HCT116 (cell line): ENCODE measurements around the gene ANO10. TPM values are rescaled to one million over a fixed set of nuclear protein-coding genes. Genes with fewer than 3 reads are reported as not detected.
A peak's percentile ranks its signal among the peaks of the same experiment; 100 is the strongest.

Experiments used
- ATAC-seq: fragments of 200-7000 bp; cut with Tn5 transposase; 2 replicates; pipeline ENCODE4 v1.9.1; 2020; ENCODE audit warnings: mild to moderate bottlenecking, moderate library complexity
- BruUV-seq: library from RNA; stranded (reverse); fragments of 400-500 nt; replicated peaks from 2 replicates; lab custom pipeline; 2021; lab: Mats Ljungman, UMichigan
- CTCF ChIA-PET: fragments of 300-600 bp; sonication (Branson Sonifier 250); formaldehyde crosslinking; loops from one replicate; lab custom pipeline; 2021; ENCODE audit warnings: antibody characterized with exemption; lab: Charles Lee
- POLR2A ChIA-PET: fragments of 300-600, 350-600 bp; sonication (Branson Sonifier 250); formaldehyde crosslinking; loops from one replicate; lab custom pipeline; 2021; ENCODE audit warnings: antibody characterized with exemption; lab: Charles Lee
- RAD21 ChIA-PET, 2 experiments: fragments of 300-600 bp; sonication (Branson Sonifier 250); formaldehyde crosslinking; loops; one replicate each; lab custom pipeline; 2023; ENCODE audit warnings: low total read pairs in 2 of 2; ENCODE audit not compliant: uncharacterized antibody in 2 of 2, unreplicated experiment in 2 of 2, low non-redundant PET in 1 of 2; lab: Charles Lee
- DNase-seq: peaks from one replicate; pipeline ENCODE4 v3.0.0-alpha.2; 2010; ENCODE audit warnings: low read depth, low spot score
- H2AFZ ChIP-seq: fragments of 200-600 bp; shearing (Covaris generic), sonication (generic); 2 replicates; pipeline ENCODE4 v1.6.1; 2017; ENCODE audit warnings: low read depth, mixed run types, mixed read lengths, antibody characterized with exemption, low read length; ENCODE audit not compliant: poor library complexity, severe bottlenecking
- H3K27ac ChIP-seq: 2 replicates; pipeline ENCODE4 v1.5.1; 2012; ENCODE audit warnings: low read depth, low read length
- H3K27me3 ChIP-seq: fragments of 200-600 bp; sonication (generic); 2 replicates; pipeline ENCODE4 v1.6.1; 2016; ENCODE audit warnings: mixed run types, low read length, mixed read lengths; ENCODE audit not compliant: insufficient read depth
- H3K36me3 ChIP-seq, 2 experiments: fragments of 200-500 bp in 1 of 2; fragments of 200-600 bp in 1 of 2; sonication (Bioruptor generic) in 1 of 2; sonication (generic) in 1 of 2; 2 replicates each; pipeline versions ENCODE4 v1.5.1 to v1.6.1; 2014 to 2016; ENCODE audit warnings: low read length in 2 of 2, inconsistent platforms in 1 of 2, mixed read lengths in 1 of 2, mixed run types in 1 of 2; ENCODE audit not compliant: insufficient read depth in 2 of 2, control insufficient read depth in 1 of 2
- H3K4me1 ChIP-seq, 2 experiments: fragments of 200-600 bp in 1 of 2; sonication (generic) in 1 of 2; 2 replicates each; pipeline versions ENCODE4 v1.5.1 to v1.6.1; 2012 to 2017; ENCODE audit warnings: low read length in 2 of 2, inconsistent platforms in 1 of 2, mild to moderate bottlenecking in 1 of 2, mixed read lengths in 1 of 2, mixed run types in 1 of 2, moderate library complexity in 1 of 2; ENCODE audit not compliant: insufficient read depth in 2 of 2, control insufficient read depth in 1 of 2
- H3K4me2 ChIP-seq: fragments of 200-600 bp; sonication (generic); 2 replicates; pipeline ENCODE4 v1.6.1; 2017; ENCODE audit warnings: mixed run types, low read length, mixed read lengths
- H3K4me3 ChIP-seq, 2 experiments: fragments of 200-600 bp in 1 of 2; sonication (generic) in 1 of 2; replicated peaks in 1 of 2; 2 replicates each; pipeline ENCODE4 v1.5.1; 2011 to 2016; ENCODE audit warnings: low read length in 2 of 2, control low read depth in 1 of 2, low read depth in 1 of 2, mild to moderate bottlenecking in 1 of 2, mixed read lengths in 1 of 2, mixed run types in 1 of 2
- H3K79me2 ChIP-seq: fragments of 200-600 bp; sonication (generic); 2 replicates; pipeline ENCODE4 v1.6.1; 2017; ENCODE audit warnings: mild to moderate bottlenecking, mixed run types, low read length, moderate library complexity, mixed read lengths; ENCODE audit not compliant: insufficient read depth
- H3K9ac ChIP-seq: fragments of 200-600 bp; sonication (generic); 2 replicates; pipeline ENCODE4 v1.6.1; 2016; ENCODE audit warnings: low read length, mixed read lengths
- H3K9me2 ChIP-seq: fragments of 200-600 bp; sonication (generic), shearing (Covaris generic); 2 replicates; pipeline ENCODE4 v1.6.1; 2017; ENCODE audit warnings: mixed run types, mild to moderate bottlenecking, moderate library complexity; ENCODE audit not compliant: insufficient read depth
- H3K9me3 ChIP-seq, 2 experiments: fragments of 200-500 bp in 1 of 2; fragments of 200-600 bp in 1 of 2; sonication (Bioruptor generic) in 1 of 2; sonication (generic) in 1 of 2; 2 replicates each; pipeline ENCODE4 v1.6.1; 2014 to 2017; ENCODE audit warnings: low read length in 2 of 2, mixed read lengths in 2 of 2, inconsistent platforms in 1 of 2, low read depth in 1 of 2, mild to moderate bottlenecking in 1 of 2, mixed run types in 1 of 2, moderate library complexity in 1 of 2; ENCODE audit not compliant: control insufficient read depth in 1 of 2, insufficient read depth in 1 of 2
- H4K20me1 ChIP-seq: fragments of 200-600 bp; sonication (generic), shearing (Covaris generic); 2 replicates; pipeline ENCODE4 v1.6.1; 2017; ENCODE audit warnings: mixed run types, mild to moderate bottlenecking, moderate library complexity; ENCODE audit not compliant: insufficient read depth
- CBX3 ChIP-seq: IDR thresholded peaks from 2 replicates; pipeline ENCODE4 v1.6.1; 2012; ENCODE audit warnings: low read depth
- EZH2 ChIP-seq: fragments of 200-600 bp; sonication (generic); IDR thresholded peaks from 2 replicates; pipeline ENCODE4 v1.6.1; 2017; ENCODE audit warnings: antibody characterized with exemption, mixed run types
- POLR2AphosphoS5 ChIP-seq: IDR thresholded peaks from 2 replicates; pipeline ENCODE4 v1.6.1; 2011; ENCODE audit warnings: mild to moderate bottlenecking, low read depth, low read length, moderate library complexity
- RAD21 ChIP-seq: IDR thresholded peaks from 2 replicates; pipeline ENCODE4 v1.6.1; 2012; ENCODE audit warnings: low read depth, mild to moderate bottlenecking
- SRF ChIP-seq: IDR thresholded peaks from 2 replicates; pipeline ENCODE4 v1.6.1; 2012; ENCODE audit warnings: low read depth
- intact Hi-C: fragments of 100-400 bp; cut with micrococcal nuclease; formaldehyde crosslinking; loops from 2 replicates; pipeline ENCODE4 v1.10.0; 2022
- total RNA-seq: library from RNA; stranded (reverse); gene quantifications from one replicate; pipeline ENCODE4 v1.2.1, GENCODE V29; 2021; ENCODE audit not compliant: unreplicated experiment
- TF ChIP-seq, protein P1 (sequence below), 3 experiments: fragments of 200-600 bp in 1 of 3; sonication (generic) in 1 of 3; IDR thresholded peaks in 2 of 3; conservative IDR thresholded peaks in 1 of 3; 2 replicates each; pipeline ENCODE4 v1.5.1; 2012 to 2017; ENCODE audit warnings: low read depth in 2 of 3, low read length in 2 of 3, antibody characterized with exemption in 1 of 3, borderline replicate concordance in 1 of 3, control low read depth in 1 of 3, mild to moderate bottlenecking in 1 of 3, mixed read lengths in 1 of 3, mixed run types in 1 of 3, moderate library complexity in 1 of 3; ENCODE audit not compliant: insufficient read depth in 1 of 3

ANO10 gene
- total RNA-seq, 1 experiment from 2014 or later = 13.3 TPM

- H3K27ac ChIP-seq = no peak overlapping the region
- DNase-seq (peak; percentile 16), ATAC-seq (no peak)
- no peak overlapping the region for H3K4me2 ChIP-seq
- no peaks in the 10 kb centered on the region for H3K9me2 ChIP-seq
- ChIA-PET POLR2A (no interaction called here), CTCF (no interaction called here), RAD21 (no interaction called here)
- H3K27me3 ChIP-seq = no peaks in the 10 kb centered on the region
- H2AFZ ChIP-seq = no peak overlapping the region
- TF ChIP-seq SRF (no peak), CBX3 (peak; percentile 93)
- peaks cover 7% of the 10 kb centered on the region; the same call in 1 of the 2 replicates for H3K79me2 ChIP-seq
- H3K9ac ChIP-seq = no peak overlapping the region
- no peaks in the 10 kb centered on the region for H4K20me1 ChIP-seq
- H3K9me3 ChIP-seq = peaks cover 5 to 8% of the 10 kb centered on the region in 2 experiments; a peak in 3 of 4 replicates
- BruUV-seq = no TSS peak
- H3K4me1 ChIP-seq = no peaks in the 10 kb centered on the region
- H3K4me3 ChIP-seq = no peak overlapping the region
- H3K36me3 ChIP-seq = peaks cover 2 to 28% of the 10 kb centered on the region in 2 experiments; a peak in 2 of 4 replicates
- intact Hi-C loops = no loop called here
Observed at GRCh38 chr3:43338295-43338694, 283.5 kb downstream of the ANO10 start.

DNA sequence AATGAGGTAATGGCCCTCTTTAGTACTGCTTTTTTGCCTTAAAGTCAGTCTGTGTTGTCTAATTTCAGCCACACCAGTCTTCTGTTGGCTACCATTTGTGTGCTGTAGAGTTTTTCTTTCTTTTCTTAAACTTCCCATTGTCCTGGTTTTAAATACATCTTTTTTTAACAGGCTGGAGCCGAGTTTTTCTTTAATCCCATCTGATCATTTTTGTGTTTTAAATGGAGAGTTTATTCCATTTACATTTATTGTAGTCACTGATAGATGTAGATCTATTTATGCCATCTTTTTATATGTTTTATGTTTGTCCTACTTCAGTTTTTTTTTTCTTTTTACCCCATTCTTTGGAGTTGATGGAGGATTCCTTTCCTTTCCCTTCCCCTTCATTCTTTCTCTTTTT lies 286.0 kb downstream of the ANO10 start:
- no peaks in the 10 kb centered on the region for H3K27me3 ChIP-seq
- no peaks in the 10 kb centered on the region for H3K4me1 ChIP-seq
- POLR2A ChIA-PET = no interaction called here
- H4K20me1 ChIP-seq = no peaks in the 10 kb centered on the region
- CTCF ChIA-PET = no interaction called here
- no peaks in the 10 kb centered on the region for H3K9me2 ChIP-seq
- RAD21 ChIA-PET = no interaction called here
- no peak overlapping the region for H3K9ac ChIP-seq
- no peak overlapping the region for H3K4me2 ChIP-seq
- DNase-seq (no peak), ATAC-seq (no peak)
- H3K79me2 ChIP-seq = peaks cover 7% of the 10 kb centered on the region; the same call in 1 of the 2 replicates
- no peak overlapping the region for H3K4me3 ChIP-seq
- H3K9me3 ChIP-seq = peaks cover 5 to 8% of the 10 kb centered on the region in 2 experiments; a peak in 3 of 4 replicates
- TF ChIP-seq POLR2AphosphoS5 = no peak
- TF ChIP-seq RAD21 = no peak
- TF ChIP-seq CBX3 = no peak
- TF ChIP-seq, protein P1, sequence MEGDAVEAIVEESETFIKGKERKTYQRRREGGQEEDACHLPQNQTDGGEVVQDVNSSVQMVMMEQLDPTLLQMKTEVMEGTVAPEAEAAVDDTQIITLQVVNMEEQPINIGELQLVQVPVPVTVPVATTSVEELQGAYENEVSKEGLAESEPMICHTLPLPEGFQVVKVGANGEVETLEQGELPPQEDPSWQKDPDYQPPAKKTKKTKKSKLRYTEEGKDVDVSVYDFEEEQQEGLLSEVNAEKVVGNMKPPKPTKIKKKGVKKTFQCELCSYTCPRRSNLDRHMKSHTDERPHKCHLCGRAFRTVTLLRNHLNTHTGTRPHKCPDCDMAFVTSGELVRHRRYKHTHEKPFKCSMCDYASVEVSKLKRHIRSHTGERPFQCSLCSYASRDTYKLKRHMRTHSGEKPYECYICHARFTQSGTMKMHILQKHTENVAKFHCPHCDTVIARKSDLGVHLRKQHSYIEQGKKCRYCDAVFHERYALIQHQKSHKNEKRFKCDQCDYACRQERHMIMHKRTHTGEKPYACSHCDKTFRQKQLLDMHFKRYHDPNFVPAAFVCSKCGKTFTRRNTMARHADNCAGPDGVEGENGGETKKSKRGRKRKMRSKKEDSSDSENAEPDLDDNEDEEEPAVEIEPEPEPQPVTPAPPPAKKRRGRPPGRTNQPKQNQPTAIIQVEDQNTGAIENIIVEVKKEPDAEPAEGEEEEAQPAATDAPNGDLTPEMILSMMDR (IDR thresholded peaks at IDR 0.05 in 2 of 3, conservative IDR thresholded peaks at IDR 0.05 in 1 of 3; ENCODE audit: borderline replicate concordance in 1 of 3, insufficient read depth in 1 of 3, low read depth in 2 of 3, low read length in 2 of 3) = no peak
- TF ChIP-seq EZH2 = no peak
- H3K27ac ChIP-seq = no peak overlapping the region
- no TSS peak for BruUV-seq
- no peak overlapping the region for H2AFZ ChIP-seq
- intact Hi-C loops = no loop called here
- H3K36me3 ChIP-seq = peaks cover 0 to 21% of the 10 kb centered on the region in 2 experiments; a peak in 2 of 4 replicates
